HEK293 (cell line): Measurements from ENCODE around the gene DHRS13.

ENCODE experiments used
- GLIS2 ChIP-seq: fragments of 450-650 bp; formaldehyde crosslinking; IDR thresholded peaks from 2 replicates; pipeline ENCODE4 v1.5.1; 2016; ENCODE audit warnings: missing biosample characterization, missing genetic modification characterization
- MYNN ChIP-seq: fragments of 450-650 bp; formaldehyde crosslinking; IDR thresholded peaks from 2 replicates; pipeline ENCODE4 v1.5.1; 2016; ENCODE audit warnings: missing biosample characterization, missing genetic modification characterization, borderline replicate concordance
- TRIM28 ChIP-seq: IDR thresholded peaks from 2 replicates; pipeline ENCODE4 v1.6.1; 2011; ENCODE audit warnings: low read length, control low read depth, borderline replicate concordance
- ZFP37 ChIP-seq: fragments of 450-650 bp; formaldehyde crosslinking; IDR thresholded peaks from 2 replicates; pipeline ENCODE4 v1.5.1; 2016; ENCODE audit warnings: missing biosample characterization, missing genetic modification characterization
- ZNF157 ChIP-seq: fragments of 450-650 bp; formaldehyde crosslinking; IDR thresholded peaks from 2 replicates; pipeline ENCODE4 v1.5.1; 2016; ENCODE audit warnings: missing biosample characterization, missing genetic modification characterization
- ZNF350 ChIP-seq: fragments of 450-650 bp; formaldehyde crosslinking; IDR thresholded peaks from 2 replicates; pipeline ENCODE4 v1.5.0; 2017; ENCODE audit warnings: missing biosample characterization, mild to moderate bottlenecking, missing genetic modification characterization
- ZNF501 ChIP-seq: fragments of 450-650 bp; formaldehyde crosslinking; IDR thresholded peaks from 2 replicates; pipeline ENCODE4 v1.5.1; 2016; ENCODE audit warnings: missing biosample characterization, missing genetic modification characterization
- ZNF514 ChIP-seq: fragments of 450-650 bp; formaldehyde crosslinking; IDR thresholded peaks from 2 replicates; pipeline ENCODE4 v1.5.1; 2016; ENCODE audit warnings: missing biosample characterization, missing genetic modification characterization
- ZNF837 ChIP-seq: fragments of 450-650 bp; formaldehyde crosslinking; IDR thresholded peaks from 2 replicates; pipeline ENCODE4 v1.5.1; 2016; ENCODE audit warnings: missing biosample characterization, missing genetic modification characterization
- TF ChIP-seq, protein P1 (sequence below): fragments of 450-650 bp; formaldehyde crosslinking; IDR thresholded peaks from 2 replicates; pipeline ENCODE4 v1.5.1; 2016; ENCODE audit warnings: missing biosample characterization, missing genetic modification characterization
- TF ChIP-seq, protein P2 (sequence below): fragments of 450-650 bp; formaldehyde crosslinking; IDR thresholded peaks from 2 replicates; pipeline ENCODE4 v1.5.1; 2016; ENCODE audit warnings: missing biosample characterization, missing genetic modification characterization

DNA sequence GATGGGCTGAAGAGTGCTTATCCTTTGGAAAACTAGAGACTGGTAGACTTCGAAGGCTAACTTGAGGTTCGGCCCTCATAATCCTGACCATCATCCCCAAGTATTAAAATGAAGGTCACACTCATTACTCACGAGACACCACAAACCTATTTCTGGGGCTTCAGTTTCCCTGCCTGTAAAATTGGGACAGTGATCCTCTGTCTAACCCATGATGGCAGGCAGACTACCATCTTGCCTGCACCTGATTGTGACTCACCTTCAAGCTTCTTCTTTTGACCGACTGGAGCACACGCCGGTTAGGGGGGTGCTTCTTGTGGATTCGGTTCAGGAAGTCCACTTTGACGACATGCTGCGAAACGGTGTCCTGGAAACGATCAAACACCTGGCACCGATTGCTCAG lies 14.2 kb upstream of the DHRS13 start:
- TF ChIP-seq ZNF501 (no peak), ZNF350 (tag by site-specific recombination) (no peak), ZNF837 (no peak), ZNF514 (tag by site-specific recombination) (no peak), ZFP37 (tag by site-specific recombination) (no peak), TRIM28 (no peak), MYNN (tag by site-specific recombination) (no peak), GLIS2 (tag by site-specific recombination) (no peak), ZNF157 (no peak)
- TF ChIP-seq, protein P1, sequence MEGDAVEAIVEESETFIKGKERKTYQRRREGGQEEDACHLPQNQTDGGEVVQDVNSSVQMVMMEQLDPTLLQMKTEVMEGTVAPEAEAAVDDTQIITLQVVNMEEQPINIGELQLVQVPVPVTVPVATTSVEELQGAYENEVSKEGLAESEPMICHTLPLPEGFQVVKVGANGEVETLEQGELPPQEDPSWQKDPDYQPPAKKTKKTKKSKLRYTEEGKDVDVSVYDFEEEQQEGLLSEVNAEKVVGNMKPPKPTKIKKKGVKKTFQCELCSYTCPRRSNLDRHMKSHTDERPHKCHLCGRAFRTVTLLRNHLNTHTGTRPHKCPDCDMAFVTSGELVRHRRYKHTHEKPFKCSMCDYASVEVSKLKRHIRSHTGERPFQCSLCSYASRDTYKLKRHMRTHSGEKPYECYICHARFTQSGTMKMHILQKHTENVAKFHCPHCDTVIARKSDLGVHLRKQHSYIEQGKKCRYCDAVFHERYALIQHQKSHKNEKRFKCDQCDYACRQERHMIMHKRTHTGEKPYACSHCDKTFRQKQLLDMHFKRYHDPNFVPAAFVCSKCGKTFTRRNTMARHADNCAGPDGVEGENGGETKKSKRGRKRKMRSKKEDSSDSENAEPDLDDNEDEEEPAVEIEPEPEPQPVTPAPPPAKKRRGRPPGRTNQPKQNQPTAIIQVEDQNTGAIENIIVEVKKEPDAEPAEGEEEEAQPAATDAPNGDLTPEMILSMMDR (tag by site-specific recombination) = no peak
- TF ChIP-seq, protein P2, sequence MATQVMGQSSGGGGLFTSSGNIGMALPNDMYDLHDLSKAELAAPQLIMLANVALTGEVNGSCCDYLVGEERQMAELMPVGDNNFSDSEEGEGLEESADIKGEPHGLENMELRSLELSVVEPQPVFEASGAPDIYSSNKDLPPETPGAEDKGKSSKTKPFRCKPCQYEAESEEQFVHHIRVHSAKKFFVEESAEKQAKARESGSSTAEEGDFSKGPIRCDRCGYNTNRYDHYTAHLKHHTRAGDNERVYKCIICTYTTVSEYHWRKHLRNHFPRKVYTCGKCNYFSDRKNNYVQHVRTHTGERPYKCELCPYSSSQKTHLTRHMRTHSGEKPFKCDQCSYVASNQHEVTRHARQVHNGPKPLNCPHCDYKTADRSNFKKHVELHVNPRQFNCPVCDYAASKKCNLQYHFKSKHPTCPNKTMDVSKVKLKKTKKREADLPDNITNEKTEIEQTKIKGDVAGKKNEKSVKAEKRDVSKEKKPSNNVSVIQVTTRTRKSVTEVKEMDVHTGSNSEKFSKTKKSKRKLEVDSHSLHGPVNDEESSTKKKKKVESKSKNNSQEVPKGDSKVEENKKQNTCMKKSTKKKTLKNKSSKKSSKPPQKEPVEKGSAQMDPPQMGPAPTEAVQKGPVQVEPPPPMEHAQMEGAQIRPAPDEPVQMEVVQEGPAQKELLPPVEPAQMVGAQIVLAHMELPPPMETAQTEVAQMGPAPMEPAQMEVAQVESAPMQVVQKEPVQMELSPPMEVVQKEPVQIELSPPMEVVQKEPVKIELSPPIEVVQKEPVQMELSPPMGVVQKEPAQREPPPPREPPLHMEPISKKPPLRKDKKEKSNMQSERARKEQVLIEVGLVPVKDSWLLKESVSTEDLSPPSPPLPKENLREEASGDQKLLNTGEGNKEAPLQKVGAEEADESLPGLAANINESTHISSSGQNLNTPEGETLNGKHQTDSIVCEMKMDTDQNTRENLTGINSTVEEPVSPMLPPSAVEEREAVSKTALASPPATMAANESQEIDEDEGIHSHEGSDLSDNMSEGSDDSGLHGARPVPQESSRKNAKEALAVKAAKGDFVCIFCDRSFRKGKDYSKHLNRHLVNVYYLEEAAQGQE (tag by site-specific recombination) = no peak
